Liver (tissue), 9 donors: Measurements from ENCODE around the gene PDE4B. TPM values are rescaled to one million over a fixed set of nuclear protein-coding genes. Genes with fewer than 3 reads are reported as not detected.
A peak's percentile ranks its signal among the peaks of the same experiment; 100 is the strongest.

Experiments used
- DNase-seq: peaks from one replicate; pipeline ENCODE4 v3.0.0-alpha.2; 2017; ENCODE audit warnings: low spot score
- H3K27ac ChIP-seq, 2 donors: one replicate each; pipeline ENCODE4 v1.7.0; 2013; ENCODE audit warnings: inconsistent platforms in 2 of 2, low read length in 2 of 2, control low read depth in 1 of 2, low read depth in 1 of 2, mild to moderate bottlenecking in 1 of 2
- H3K27me3 ChIP-seq, 4 donors: one replicate each; pipeline versions ENCODE4 v1.6.1 to v1.7.0; 2013; ENCODE audit warnings: low read length in 3 of 4, inconsistent platforms in 1 of 4, mild to moderate bottlenecking in 1 of 4, moderate library complexity in 1 of 4; ENCODE audit not compliant: control insufficient read depth in 4 of 4, insufficient read depth in 4 of 4
- H3K36me3 ChIP-seq, 4 donors: one replicate each; pipeline versions ENCODE4 v1.6.1 to v1.7.0; 2013; ENCODE audit warnings: low read length in 3 of 4, mild to moderate bottlenecking in 3 of 4, low read depth in 1 of 4, moderate library complexity in 1 of 4; ENCODE audit not compliant: control insufficient read depth in 4 of 4, insufficient read depth in 3 of 4
- H3K4me1 ChIP-seq, 4 donors: one replicate each; pipeline versions ENCODE4 v1.6.1 to v1.7.0; 2013; ENCODE audit warnings: low read length in 3 of 4, mild to moderate bottlenecking in 3 of 4, moderate library complexity in 1 of 4; ENCODE audit not compliant: control insufficient read depth in 4 of 4, insufficient read depth in 4 of 4
- H3K4me3 ChIP-seq, 3 donors: one replicate each; pipeline versions ENCODE4 v1.6.1 to v1.7.0; 2013; ENCODE audit warnings: low read length in 3 of 3, control low read depth in 1 of 3, low read depth in 1 of 3, mild to moderate bottlenecking in 1 of 3
- H3K9ac ChIP-seq, 2 donors: one replicate each; pipeline ENCODE4 v1.7.0; 2013; ENCODE audit warnings: low read length in 2 of 2, mild to moderate bottlenecking in 2 of 2, moderate library complexity in 2 of 2, control low read depth in 1 of 2, low read depth in 1 of 2
- H3K9me3 ChIP-seq, 4 donors: one replicate each; pipeline versions ENCODE4 v1.6.1 to v1.7.0; 2013; ENCODE audit warnings: low read length in 3 of 4; ENCODE audit not compliant: control insufficient read depth in 4 of 4
- ATF3 ChIP-seq: IDR thresholded peaks from 2 replicates; pipeline ENCODE4 v1.6.1; 2016; ENCODE audit warnings: antibody characterized with exemption
- CTCF ChIP-seq: fragments of 150-350 bp; IDR thresholded peaks from 2 replicates; pipeline ENCODE4 v1.5.1; 2017; ENCODE audit warnings: improper control_type of control experiment, low read depth, low read length; ENCODE audit not compliant: missing input control
- EGR1 ChIP-seq, 2 donors: IDR thresholded peaks; 2 replicates each; pipeline ENCODE4 v1.6.1; 2016 to 2018; ENCODE audit warnings: antibody characterized with exemption in 2 of 2, low read depth in 2 of 2
- FOXA2 ChIP-seq: IDR thresholded peaks from 2 replicates; pipeline ENCODE4 v1.6.1; 2016; ENCODE audit warnings: antibody characterized with exemption
- GABPA ChIP-seq, 2 donors: IDR thresholded peaks in 1 of 2; conservative IDR thresholded peaks in 1 of 2; 2 replicates each; pipeline ENCODE4 v1.6.1; 2016; ENCODE audit warnings: antibody characterized with exemption in 2 of 2, mild to moderate bottlenecking in 1 of 2, moderate library complexity in 1 of 2
- HNF4A ChIP-seq, 2 donors: conservative IDR thresholded peaks; 2 replicates each; pipeline ENCODE4 v1.6.1; 2016; ENCODE audit warnings: antibody characterized with exemption in 2 of 2, mild to moderate bottlenecking in 2 of 2
- HNF4G ChIP-seq: IDR thresholded peaks from 2 replicates; pipeline ENCODE4 v1.6.1; 2016; ENCODE audit warnings: antibody characterized with exemption
- JUND ChIP-seq, 2 donors: IDR thresholded peaks; 2 replicates each; pipeline ENCODE4 v1.6.1; 2016; ENCODE audit warnings: antibody characterized with exemption in 2 of 2
- MAX ChIP-seq: IDR thresholded peaks from 2 replicates; pipeline ENCODE4 v1.6.1; 2016; ENCODE audit warnings: antibody characterized with exemption
- NR2F2 ChIP-seq: IDR thresholded peaks from 2 replicates; pipeline ENCODE4 v1.6.1; 2016; ENCODE audit warnings: antibody characterized with exemption
- RAD21 ChIP-seq, 2 donors: IDR thresholded peaks; 2 replicates each; pipeline ENCODE4 v1.6.1; 2016; ENCODE audit warnings: antibody characterized with exemption in 2 of 2, mild to moderate bottlenecking in 2 of 2
- REST ChIP-seq: IDR thresholded peaks from 2 replicates; pipeline ENCODE4 v1.6.1; 2016; ENCODE audit warnings: antibody characterized with exemption, mild to moderate bottlenecking
- SP1 ChIP-seq: IDR thresholded peaks from 2 replicates; pipeline ENCODE4 v1.6.1; 2018; ENCODE audit warnings: antibody characterized with exemption, mild to moderate bottlenecking
- TAF1 ChIP-seq: conservative IDR thresholded peaks from 2 replicates; pipeline ENCODE4 v1.6.1; 2016; ENCODE audit warnings: antibody characterized with exemption, mild to moderate bottlenecking
- YY1 ChIP-seq: IDR thresholded peaks from 2 replicates; pipeline ENCODE4 v1.6.1; 2016; ENCODE audit warnings: antibody characterized with exemption, mild to moderate bottlenecking
- ZBTB33 ChIP-seq: IDR thresholded peaks from 2 replicates; pipeline ENCODE4 v1.6.1; 2016; ENCODE audit warnings: antibody characterized with exemption
- WGBS: extraction: QIAGEN DNeasy Blood & Tissue Kit; methylation state at CpG from one replicate; pipeline ENCODE4 v1.1.7; 2013; 5-methylcytosine and 5-hydroxymethylcytosine counted together
- polyA plus RNA-seq, 2 donors: library from polyadenylated mRNA; stranded (reverse) in 1 of 2; unstranded in 1 of 2; fragments of 200-250 nt in 1 of 2; fragments of >200 nt in 1 of 2; fragmentation: Nextera tagmentation in 1 of 2; extraction: Ambion mirVana in 1 of 2; gene quantifications; one replicate each; pipeline versions ENCODE4 v1.2.1 to v1.2.3, GENCODE V29; 2013 to 2015
- total RNA-seq, 2 donors: library from RNA; depleted of rRNA; stranded (reverse); fragments of >200 nt; gene quantifications; one replicate each; pipeline ENCODE4 v1.2.3, GENCODE V29; 2014
- donor health status: healthy.
- donor health status: healthy.
- donor health status: healthy.
- donor health status: healthy.
- donor health status: healthy.

PDE4B gene
- total and polyA plus RNA-seq, 4 donors: 1.9 to 3.9 (median 2.7) TPM

GRCh38 chr1:66372522-66373101 is 579.9 kb downstream of the PDE4B start:
- no peak for TF ChIP-seq MAX
- TF ChIP-seq GABPA (IDR thresholded peaks at IDR 0.05 in 1 of 2, conservative IDR thresholded peaks at IDR 0.05 in 1 of 2): no peak
- TF ChIP-seq CTCF: no peak
- TF ChIP-seq JUND (IDR thresholded peaks at IDR 0.05): no peak
- no peak for TF ChIP-seq SP1
- no peak for TF ChIP-seq EGR1 (IDR thresholded peaks at IDR 0.05; ENCODE audit: low read depth in 2 of 2)
- no peak for TF ChIP-seq YY1
- no peak for TF ChIP-seq ATF3
- no peak for TF ChIP-seq TAF1
- Histone ChIP-seq H3K4me1 (no peaks in the 10 kb centered on the region), H3K9ac (no peak overlapping the region), H3K27me3 (no peaks in the 10 kb centered on the region), H3K4me3 (no peak overlapping the region), H3K9me3 (no peaks in the 10 kb centered on the region), H3K27ac (peak overlapping the region in 1 of 2 donors; percentile 3), H3K36me3 (peaks cover 0 to 20% (median 6%) of the 10 kb centered on the region in 4 donors)
- DNase-seq: no peak
- 85% methylated on average over 6 of the region's 6 CpGs for WGBS

- H3K36me3 ChIP-seq: peaks cover 0 to 15% (median 6%) of the 10 kb centered on the region in 4 donors
- no peak overlapping the region for H3K27ac ChIP-seq
- H3K9ac ChIP-seq: no peak overlapping the region
- no peak overlapping the region for H3K4me3 ChIP-seq
- H3K27me3 ChIP-seq: no peaks in the 10 kb centered on the region
- DNase-seq: no peak
- no peaks in the 10 kb centered on the region for H3K4me1 ChIP-seq
- H3K9me3 ChIP-seq: no peaks in the 10 kb centered on the region
- TF ChIP-seq HNF4A (conservative IDR thresholded peaks at IDR 0.05) (no peak), REST (no peak), GABPA (IDR thresholded peaks at IDR 0.05 in 1 of 2, conservative IDR thresholded peaks at IDR 0.05 in 1 of 2) (no peak), ZBTB33 (no peak), MAX (no peak), EGR1 (IDR thresholded peaks at IDR 0.05; ENCODE audit: low read depth in 2 of 2) (no peak), HNF4G (no peak), ATF3 (no peak), YY1 (no peak), RAD21 (IDR thresholded peaks at IDR 0.05) (no peak), NR2F2 (no peak), FOXA2 (no peak)
- 82% methylated on average over 4 of the region's 4 CpGs for WGBS
These were observed 580.5 kb downstream of the PDE4B start for GRCh38 chr1:66373157-66373591.
